ENCODE results near the gene BMPER. TPM values are rescaled to one million over a fixed set of nuclear protein-coding genes. Genes with fewer than 3 reads are reported as not detected.

Gene BMPER
- total RNA-seq, 2 experiments from 2014 or later, result not detected

DNA sequence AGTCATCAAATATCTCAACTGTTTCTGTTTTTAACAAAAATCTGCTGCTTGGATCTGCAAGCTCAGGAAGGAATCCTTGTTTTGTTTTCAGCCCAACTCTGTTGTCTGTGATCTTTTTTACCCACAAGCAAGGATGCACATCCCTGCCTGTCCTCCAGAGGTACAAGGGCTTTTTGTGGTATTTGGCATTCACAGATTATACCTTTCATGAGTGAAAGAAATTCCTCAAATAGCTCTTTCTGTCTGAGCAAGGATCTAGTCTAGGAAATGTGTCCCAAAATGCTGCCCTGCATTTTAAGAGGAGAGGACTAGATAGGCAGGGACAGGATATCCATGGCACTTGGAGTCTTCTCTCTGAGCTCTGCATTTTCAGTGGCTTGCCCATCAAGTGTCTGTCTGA lies 151.8 kb downstream of the BMPER start:
- ChIA-PET CTCF (no interaction called here), POLR2A (no interaction called here)
- intact Hi-C loops (cut with micrococcal nuclease), result no loop called here
- Mint-ChIP-seq H3K27ac (no peak overlapping the region), H3K27me3 (no peaks in the 10 kb centered on the region), H3K4me1 (ENCODE audit: low read depth) (no peaks in the 10 kb centered on the region), H3K4me3 (no peak overlapping the region), H3K9me3 (no peaks in the 10 kb centered on the region), H3K36me3 (no peaks in the 10 kb centered on the region)
- no peak for DNase-seq

DNA sequence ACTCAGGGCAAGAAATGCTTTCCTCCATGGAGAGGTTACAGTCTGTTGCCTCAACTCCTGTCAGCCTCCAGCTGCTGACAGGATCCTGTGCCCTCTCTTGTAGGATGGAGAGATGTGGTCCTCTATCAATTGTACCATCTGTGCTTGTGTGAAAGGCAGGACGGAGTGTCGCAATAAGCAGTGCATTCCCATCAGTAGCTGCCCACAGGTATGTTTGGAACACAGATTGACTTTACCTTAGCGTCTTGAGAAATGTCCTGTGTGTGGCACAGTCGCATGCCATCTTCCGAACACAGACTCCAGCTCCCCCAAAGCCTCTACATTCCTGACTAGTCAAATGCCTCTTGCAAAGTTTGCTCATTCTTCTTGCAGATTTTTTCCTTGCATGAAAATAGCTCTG lies 152.6 kb downstream of the BMPER start:
- H3K4me1 Mint-ChIP-seq (ENCODE audit: low read depth), result no peaks in the 10 kb centered on the region
- H3K27me3 Mint-ChIP-seq, result no peaks in the 10 kb centered on the region
- no peak overlapping the region for H3K4me3 Mint-ChIP-seq
- no peak overlapping the region for H3K27ac Mint-ChIP-seq
- ChIA-PET POLR2A (no interaction called here), CTCF (no interaction called here)
- no peaks in the 10 kb centered on the region for H3K36me3 Mint-ChIP-seq
- H3K9me3 Mint-ChIP-seq, result no peaks in the 10 kb centered on the region
- DNase-seq, result no peak
- intact Hi-C loops (cut with micrococcal nuclease), result no loop called here

DNA sequence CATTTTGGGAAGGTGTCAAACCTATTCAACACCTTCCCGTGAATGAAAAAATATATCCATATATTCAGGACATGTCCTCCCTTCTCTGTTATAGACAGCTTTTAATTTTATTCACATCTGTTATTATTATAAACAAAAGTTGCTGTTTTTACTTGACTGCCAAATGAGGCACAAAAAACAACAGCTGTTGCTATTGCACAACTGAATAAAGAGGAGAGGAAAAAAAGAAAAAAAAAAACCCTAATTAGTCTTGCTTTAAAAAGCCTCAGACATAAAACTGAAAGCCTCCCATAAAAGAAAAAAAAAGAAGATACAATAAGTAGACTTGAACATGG lies 153.4 kb downstream of the BMPER start:
- no peaks in the 10 kb centered on the region for H3K27me3 Mint-ChIP-seq
- no peaks in the 10 kb centered on the region for H3K36me3 Mint-ChIP-seq
- no peaks in the 10 kb centered on the region for H3K9me3 Mint-ChIP-seq
- H3K4me1 Mint-ChIP-seq (ENCODE audit: low read depth), result no peaks in the 10 kb centered on the region
- no peak overlapping the region for H3K4me3 Mint-ChIP-seq
- no peak overlapping the region for H3K27ac Mint-ChIP-seq
- intact Hi-C loops (cut with micrococcal nuclease), result no loop called here
- POLR2A ChIA-PET, result no interaction called here
- DNase-seq, result no peak
- CTCF ChIA-PET, result no interaction called here

DNA sequence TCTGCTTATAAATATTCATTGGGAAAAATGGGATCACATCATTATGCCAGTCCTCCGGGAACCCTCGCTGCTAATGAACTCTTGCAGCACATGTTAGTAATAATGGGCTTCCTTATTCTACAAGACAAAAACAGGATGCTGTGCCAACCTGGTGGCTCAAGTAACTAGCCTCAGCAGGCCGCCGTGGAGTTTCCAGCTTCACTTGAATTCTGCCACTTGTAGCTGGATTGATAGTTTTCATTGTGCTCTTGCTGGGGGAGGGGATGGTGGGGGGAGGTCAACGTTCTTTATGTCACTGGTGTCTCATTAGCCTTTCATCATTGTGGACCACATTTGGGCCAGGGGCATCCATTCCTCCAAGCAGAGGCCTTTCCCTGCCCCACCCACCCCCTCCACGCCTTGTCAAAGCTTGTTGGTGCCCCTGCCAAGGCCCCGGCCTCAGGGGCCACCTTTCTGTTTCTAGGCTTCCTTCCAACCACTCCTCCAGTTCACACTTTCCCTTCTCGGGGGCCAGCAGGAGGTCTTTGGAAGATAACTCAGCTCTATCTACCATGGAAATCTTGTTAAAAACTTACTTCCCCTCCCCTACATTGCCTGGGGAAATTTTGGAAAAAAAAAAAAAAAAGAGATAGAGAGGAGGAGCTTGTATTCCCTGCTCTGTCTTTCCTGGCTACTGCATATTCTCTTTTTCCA lies 153.9 kb downstream of the BMPER start:
- intact Hi-C loops (cut with micrococcal nuclease), result no loop called here
- POLR2A ChIA-PET, result no interaction called here
- DNase-seq, result no peak
- no peaks in the 10 kb centered on the region for H3K36me3 Mint-ChIP-seq
- no peaks in the 10 kb centered on the region for H3K4me1 Mint-ChIP-seq (ENCODE audit: low read depth)
- CTCF ChIA-PET, result no interaction called here
- no peaks in the 10 kb centered on the region for H3K27me3 Mint-ChIP-seq
- no peaks in the 10 kb centered on the region for H3K9me3 Mint-ChIP-seq
- no peak overlapping the region for H3K4me3 Mint-ChIP-seq
- no peak overlapping the region for H3K27ac Mint-ChIP-seq

DNA sequence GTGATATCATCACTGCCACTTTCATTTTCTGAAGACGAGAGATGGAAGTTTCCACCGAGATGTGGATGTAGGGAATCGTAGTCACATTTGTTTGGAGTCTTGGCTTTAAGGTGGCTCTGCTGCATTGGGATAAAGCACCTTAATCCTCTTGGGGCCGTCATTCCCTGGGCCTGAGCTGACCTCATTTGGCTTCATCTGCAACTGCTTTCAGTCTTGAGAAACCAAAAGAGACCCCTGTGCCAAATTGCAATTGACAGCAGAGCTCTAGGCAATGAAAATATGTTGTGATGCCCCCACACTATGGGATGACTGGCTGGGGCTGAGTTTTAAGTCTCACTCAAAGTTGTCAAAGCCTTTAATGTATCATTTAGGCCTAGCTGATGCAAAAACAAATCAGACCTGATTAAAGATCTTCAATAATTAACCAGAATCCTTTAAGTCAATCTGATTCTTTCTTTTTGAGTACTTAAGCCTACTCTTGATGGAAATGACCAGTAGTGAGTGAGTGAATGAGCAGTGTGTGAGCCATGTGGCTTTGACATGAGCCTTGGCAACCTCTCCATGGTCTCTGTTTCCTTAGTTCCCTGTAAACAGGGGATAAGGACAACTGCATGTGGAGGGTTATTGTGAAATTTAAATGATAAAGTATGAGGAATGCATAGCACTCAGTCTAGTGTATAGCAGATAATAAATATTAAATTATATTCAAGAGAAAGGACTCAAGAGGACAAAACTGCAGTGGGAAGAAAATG lies 155.0 kb downstream of the BMPER start:
- Mint-ChIP-seq H3K36me3 (no peaks in the 10 kb centered on the region), H3K27ac (no peak overlapping the region), H3K4me3 (no peak overlapping the region), H3K4me1 (ENCODE audit: low read depth) (no peaks in the 10 kb centered on the region), H3K9me3 (no peaks in the 10 kb centered on the region), H3K27me3 (no peaks in the 10 kb centered on the region)
- POLR2A ChIA-PET, result no interaction called here
- intact Hi-C loops (cut with micrococcal nuclease), result no loop called here
- DNase-seq, result no peak
- CTCF ChIA-PET, result no interaction called here

DNA sequence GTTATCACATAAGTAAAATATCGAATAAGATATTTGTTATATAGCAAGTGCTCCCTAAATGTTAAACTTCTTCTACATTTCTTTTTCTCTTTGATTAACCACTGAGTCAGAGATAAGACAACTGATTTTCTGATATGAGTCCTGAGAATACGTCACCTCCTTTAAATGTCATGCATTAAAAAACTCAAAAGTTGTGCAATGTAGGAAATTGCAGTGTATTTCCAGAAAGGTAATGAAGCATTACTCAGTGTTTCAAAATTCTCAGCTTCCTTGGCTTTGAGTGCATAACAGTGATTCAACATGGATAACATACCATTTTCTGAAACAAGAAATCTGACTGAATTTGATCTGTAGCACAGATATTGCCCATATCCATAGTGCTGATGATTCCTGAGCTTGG lies 155.8 kb downstream of the BMPER start:
- intact Hi-C loops (cut with micrococcal nuclease), result no loop called here
- H3K27me3 Mint-ChIP-seq, result no peaks in the 10 kb centered on the region
- ChIA-PET POLR2A (no interaction called here), CTCF (no interaction called here)
- no peaks in the 10 kb centered on the region for H3K36me3 Mint-ChIP-seq
- no peak for DNase-seq
- no peak overlapping the region for H3K4me3 Mint-ChIP-seq
- H3K27ac Mint-ChIP-seq, result no peak overlapping the region
- H3K9me3 Mint-ChIP-seq, result no peaks in the 10 kb centered on the region
- no peaks in the 10 kb centered on the region for H3K4me1 Mint-ChIP-seq (ENCODE audit: low read depth)

DNA sequence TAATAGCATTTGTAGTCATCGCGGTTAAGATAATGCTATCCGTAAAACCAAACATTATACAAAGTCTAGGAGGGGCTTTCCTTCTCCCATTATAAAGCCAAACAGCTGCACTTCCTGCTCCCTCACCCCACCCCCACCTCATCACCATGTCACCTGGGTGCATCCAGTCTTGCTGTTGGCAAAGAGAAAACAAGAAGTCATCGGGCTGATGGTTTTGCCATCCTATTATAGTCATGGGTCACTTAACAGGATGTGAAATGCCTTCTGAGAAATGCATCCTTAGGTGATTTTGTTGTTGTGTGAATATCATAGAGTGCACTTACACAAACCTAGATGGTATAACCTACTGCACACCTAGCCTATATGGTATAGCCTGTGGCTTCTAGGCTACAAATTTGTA lies 157.0 kb downstream of the BMPER start:
- intact Hi-C loops (cut with micrococcal nuclease), result no loop called here
- Mint-ChIP-seq H3K36me3 (no peaks in the 10 kb centered on the region), H3K4me1 (ENCODE audit: low read depth) (no peaks in the 10 kb centered on the region), H3K9me3 (no peaks in the 10 kb centered on the region), H3K4me3 (no peak overlapping the region), H3K27me3 (no peaks in the 10 kb centered on the region), H3K27ac (no peak overlapping the region)
- CTCF ChIA-PET, result no interaction called here
- POLR2A ChIA-PET, result no interaction called here
- DNase-seq, result no peak

DNA sequence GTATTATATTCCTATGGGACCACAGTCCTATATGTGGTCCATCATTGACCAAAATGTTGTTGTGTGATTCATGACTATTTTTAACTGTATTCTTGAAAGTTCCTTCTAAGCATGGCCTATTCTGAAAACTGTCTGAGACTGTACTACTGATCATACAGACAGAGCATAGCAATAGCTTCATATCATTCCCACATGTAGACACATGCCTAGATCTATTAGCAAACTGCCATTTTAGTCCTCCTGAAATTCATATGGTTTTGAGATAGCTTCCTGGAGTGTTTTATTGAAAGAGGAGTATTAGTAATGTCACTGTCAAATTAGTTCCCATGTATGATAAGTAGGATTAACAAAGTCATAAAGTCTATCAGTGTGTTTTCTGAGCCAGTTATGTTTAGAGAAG lies 157.5 kb downstream of the BMPER start:
- Mint-ChIP-seq H3K4me3 (no peak overlapping the region), H3K9me3 (no peaks in the 10 kb centered on the region), H3K4me1 (ENCODE audit: low read depth) (no peaks in the 10 kb centered on the region), H3K27me3 (no peaks in the 10 kb centered on the region), H3K36me3 (no peaks in the 10 kb centered on the region), H3K27ac (no peak overlapping the region)
- DNase-seq, result no peak
- intact Hi-C loops (cut with micrococcal nuclease), result no loop called here
- CTCF ChIA-PET, result no interaction called here
- POLR2A ChIA-PET, result no interaction called here

DNA sequence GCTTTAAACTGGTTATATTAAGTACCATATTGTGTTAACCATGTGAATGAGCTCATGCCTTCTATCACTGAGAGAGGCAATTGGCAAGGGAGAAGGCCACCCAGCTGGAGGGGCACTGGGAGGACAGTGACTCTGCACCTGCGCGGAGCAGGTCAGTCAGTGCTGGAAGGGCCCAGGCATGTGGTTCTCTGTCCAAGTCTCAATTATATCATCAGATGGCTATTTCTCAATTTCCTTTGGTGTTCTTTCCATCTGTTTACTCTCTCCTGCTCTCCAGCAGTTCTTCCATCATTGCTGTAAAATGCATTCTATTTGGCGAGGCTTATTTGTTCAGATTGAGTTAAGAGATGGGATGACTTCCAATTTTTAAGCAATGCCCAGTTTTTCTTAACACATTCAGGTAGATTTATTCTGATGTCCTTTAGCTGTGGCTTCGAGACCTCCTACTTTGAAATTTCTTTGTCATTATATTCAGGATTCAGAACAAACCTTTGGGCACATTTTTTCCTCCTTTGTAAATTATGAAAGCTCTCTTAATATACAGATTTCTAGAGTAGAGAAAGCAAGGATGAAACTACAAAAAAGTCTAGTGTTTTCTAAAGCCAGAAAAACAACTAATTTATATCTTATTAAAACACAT lies 159.3 kb downstream of the BMPER start:
- Mint-ChIP-seq H3K9me3 (no peaks in the 10 kb centered on the region), H3K27me3 (no peaks in the 10 kb centered on the region), H3K36me3 (no peaks in the 10 kb centered on the region), H3K4me1 (ENCODE audit: low read depth) (no peaks in the 10 kb centered on the region), H3K27ac (no peak overlapping the region), H3K4me3 (no peak overlapping the region)
- intact Hi-C loops (cut with micrococcal nuclease), result no loop called here
- DNase-seq, result no peak
- ChIA-PET POLR2A (interaction anchor here (0.6 kb wide), 1 partner anchor 12 kb away, joined by 4 read pairs; no protein-coding TSS in a partner anchor), CTCF (no interaction called here)

DNA sequence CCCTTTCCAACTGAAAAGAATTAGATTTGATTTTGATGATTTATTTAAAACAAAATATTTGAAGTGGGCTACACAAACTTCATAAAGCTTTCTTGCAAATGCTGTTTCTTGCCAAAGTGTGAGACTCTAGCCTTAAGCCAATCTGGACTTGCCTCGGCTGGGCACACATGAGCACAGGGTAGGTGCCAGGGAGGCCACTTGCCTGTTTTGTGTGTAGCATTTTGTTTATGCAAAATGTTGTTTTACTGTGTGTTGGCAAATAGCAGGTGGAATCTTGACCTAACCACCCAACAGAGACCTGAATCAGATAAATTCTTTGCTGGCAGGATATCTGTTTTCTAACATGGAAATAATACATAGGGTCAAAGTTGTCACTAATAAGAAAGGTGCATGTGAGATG lies 161.1 kb downstream of the BMPER start:
- ChIA-PET POLR2A (no interaction called here), CTCF (no interaction called here)
- Mint-ChIP-seq H3K36me3 (no peaks in the 10 kb centered on the region), H3K27ac (no peak overlapping the region), H3K4me3 (no peak overlapping the region), H3K27me3 (no peaks in the 10 kb centered on the region), H3K9me3 (no peaks in the 10 kb centered on the region), H3K4me1 (ENCODE audit: low read depth) (no peaks in the 10 kb centered on the region)
- intact Hi-C loops (cut with micrococcal nuclease), result no loop called here
- DNase-seq, result no peak

DNA sequence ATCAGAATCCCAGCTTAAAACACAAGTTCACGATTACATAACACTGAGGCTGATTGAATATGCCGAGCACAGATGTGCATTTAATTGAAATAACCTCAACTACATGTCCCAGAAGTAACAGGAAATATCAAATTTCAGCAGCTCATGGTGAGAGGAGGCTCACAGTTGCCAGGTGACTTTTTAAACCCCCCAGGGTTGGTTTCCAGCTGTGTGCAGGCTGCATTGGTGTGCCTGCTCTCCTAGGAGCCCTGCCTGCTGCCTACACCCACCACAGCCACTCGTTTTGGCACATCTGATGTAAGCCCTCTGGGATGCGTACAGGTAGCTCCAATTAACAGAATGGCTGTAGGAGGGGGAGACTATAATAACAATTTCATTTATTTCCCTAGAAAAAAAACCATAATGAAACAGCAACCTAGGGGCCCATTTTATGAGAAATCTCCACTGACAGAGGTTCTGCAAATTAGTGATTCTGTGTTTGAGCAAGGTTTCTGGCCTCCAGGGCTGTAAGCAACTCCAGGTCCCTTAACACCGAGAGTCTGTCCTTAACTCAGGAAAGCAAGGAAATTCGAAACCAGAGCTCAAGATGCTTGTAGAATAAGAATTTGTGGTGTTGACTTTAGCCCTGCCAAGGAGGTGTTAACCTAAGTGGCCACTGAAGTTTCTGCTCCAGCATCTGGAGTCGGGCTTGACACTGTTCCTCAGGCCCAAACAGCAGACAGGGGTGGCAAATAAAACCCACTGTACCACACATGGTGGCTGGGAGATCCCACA lies 161.9 kb downstream of the BMPER start:
- CTCF ChIA-PET, result no interaction called here
- intact Hi-C loops (cut with micrococcal nuclease), result no loop called here
- Mint-ChIP-seq H3K36me3 (no peaks in the 10 kb centered on the region), H3K27ac (no peak overlapping the region), H3K4me3 (no peak overlapping the region), H3K27me3 (no peaks in the 10 kb centered on the region), H3K9me3 (no peaks in the 10 kb centered on the region), H3K4me1 (ENCODE audit: low read depth) (no peaks in the 10 kb centered on the region)
- no peak for DNase-seq
- POLR2A ChIA-PET, result no interaction called here

DNA sequence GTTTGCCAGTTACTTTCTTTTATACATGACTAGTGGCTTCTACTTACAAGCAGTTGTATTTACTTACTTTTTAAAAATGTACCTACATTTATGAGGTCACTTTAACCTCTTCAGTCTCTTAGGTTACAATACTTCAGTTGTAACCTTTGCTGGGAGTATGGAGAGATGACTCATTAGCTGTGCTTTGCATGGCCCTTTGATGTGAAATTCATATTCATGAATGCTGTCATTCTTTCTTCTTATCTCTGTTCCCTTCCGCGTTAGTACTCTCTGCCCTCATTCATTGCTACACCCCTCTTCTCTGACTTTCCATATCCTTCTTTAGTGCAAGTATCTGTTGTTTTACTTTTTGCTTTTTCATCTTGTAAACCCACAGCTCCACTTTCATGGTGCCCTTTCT lies 164.3 kb downstream of the BMPER start:
- intact Hi-C loops (cut with micrococcal nuclease), result no loop called here
- no peak overlapping the region for H3K27ac Mint-ChIP-seq
- POLR2A ChIA-PET, result no interaction called here
- no peaks in the 10 kb centered on the region for H3K27me3 Mint-ChIP-seq
- no peaks in the 10 kb centered on the region for H3K36me3 Mint-ChIP-seq
- no peaks in the 10 kb centered on the region for H3K9me3 Mint-ChIP-seq
- no peaks in the 10 kb centered on the region for H3K4me1 Mint-ChIP-seq (ENCODE audit: low read depth)
- CTCF ChIA-PET, result no interaction called here
- H3K4me3 Mint-ChIP-seq, result no peak overlapping the region
- DNase-seq, result no peak

Measured in activated CD4-positive, alpha-beta memory T cell treated with anti-CD3 and anti-CD28 coated beads for 36 hours (primary cell).